ENCODE measurements around the gene RHPN2. TPM values are rescaled to one million over a fixed set of nuclear protein-coding genes. Genes with fewer than 3 reads are reported as not detected.
"Not testable (repeated sequence)": the region's sequence is repeated elsewhere in the genome, so short reads cannot be mapped to it uniquely, and the experiment has no call there.

The RHPN2 gene
- total RNA-seq, 4 donors from 2014 or later: 4.0 to 9.6 (median 6.4) TPM

GRCh38 chr19:32988724-32989123 is 76.0 kb downstream of the RHPN2 start:
- DNase-seq (ENCODE audit: low spot score in 2 of 2): no peak
- Histone ChIP-seq H3K27me3 (no peaks in the 10 kb centered on the region), H3K9me3 (no peaks in the 10 kb centered on the region), H3K4me1 (no peaks in the 10 kb centered on the region), H3K4me3 (no peak overlapping the region), H3K36me3 (peaks cover 0 to 2% (median 0%) of the 10 kb centered on the region in 3 donors), H3K27ac (no peak overlapping the region)
- TF ChIP-seq POLR2A (IDR thresholded peaks at IDR 0.05) (no peak), EP300 (IDR thresholded peaks at IDR 0.05) (no peak), CTCF (IDR thresholded peaks at IDR 0.05) (no peak)
- 71 to 82% methylated on average over 5 of the region's 5 CpGs for WGBS, 2 donors

GRCh38 chr19:32988254-32988653 is 76.4 kb downstream of the RHPN2 start:
- WGBS, 2 donors: 83 to 89% methylated on average over 5 of the region's 5 CpGs
- not testable (repeated sequence) for H3K27ac ChIP-seq, H3K36me3 ChIP-seq

GRCh38 chr19:32982488-32982887 is 82.2 kb downstream of the RHPN2 start:
- H3K36me3 ChIP-seq; DNase-seq (ENCODE audit: low spot score in 2 of 2); H3K27ac ChIP-seq; H3K4me3 ChIP-seq; H3K9me3 ChIP-seq; H3K4me1 ChIP-seq; H3K27me3 ChIP-seq: not testable (repeated sequence)
- WGBS, 2 donors: 91% methylated on average over 6 of the region's 6 CpGs

More at GRCh38 chr19:32988254-32988653, 76.4 kb downstream of the RHPN2 start:
- not testable (repeated sequence) for H3K4me3 ChIP-seq; H3K27me3 ChIP-seq; H3K9me3 ChIP-seq; DNase-seq (ENCODE audit: low spot score in 2 of 2); H3K4me1 ChIP-seq

- not testable (repeated sequence) for H3K4me3 ChIP-seq; DNase-seq (ENCODE audit: low spot score in 2 of 2); H3K9me3 ChIP-seq; H3K36me3 ChIP-seq; H3K27ac ChIP-seq; H3K4me1 ChIP-seq; H3K27me3 ChIP-seq
- 88 to 90% methylated on average over 7 of the region's 7 CpGs for WGBS, 2 donors
Observed at GRCh38 chr19:32979807-32980206, 84.9 kb downstream of the RHPN2 start.

GRCh38 chr19:32977813-32978212 is 86.9 kb downstream of the RHPN2 start:
- not testable (repeated sequence) for H3K36me3 ChIP-seq; H3K4me1 ChIP-seq; H3K4me3 ChIP-seq; H3K9me3 ChIP-seq; H3K27me3 ChIP-seq; DNase-seq (ENCODE audit: low spot score in 2 of 2); H3K27ac ChIP-seq
- WGBS, 2 donors: 91% methylated on average over 4 of the region's 4 CpGs

- no peak for TF ChIP-seq CTCF (IDR thresholded peaks at IDR 0.05)
- TF ChIP-seq POLR2A (IDR thresholded peaks at IDR 0.05): no peak
- Histone ChIP-seq H3K4me3 (no peak overlapping the region), H3K9me3 (no peaks in the 10 kb centered on the region), H3K27me3 (no peaks in the 10 kb centered on the region), H3K4me1 (no peaks in the 10 kb centered on the region), H3K27ac (no peak overlapping the region), H3K36me3 (peaks cover 0 to 10% (median 0%) of the 10 kb centered on the region in 3 donors)
- DNase-seq (ENCODE audit: low spot score in 2 of 2): no peak
- WGBS, 2 donors: 81% methylated on average over 7 of the region's 7 CpGs
Observed at GRCh38 chr19:32977280-32977679, 87.4 kb downstream of the RHPN2 start.

GRCh38 chr19:32976223-32976805 is 88.4 kb downstream of the RHPN2 start:
- Histone ChIP-seq H3K27ac (no peak overlapping the region), H3K4me1 (peaks cover 0 to 1% (median 0%) of the 10 kb centered on the region in 4 donors), H3K4me3 (no peak overlapping the region), H3K9me3 (no peaks in the 10 kb centered on the region), H3K27me3 (no peaks in the 10 kb centered on the region), H3K36me3 (peaks cover 0 to 10% (median 0%) of the 10 kb centered on the region in 3 donors)
- WGBS, 2 donors: 43 to 47% methylated on average over 14 of the region's 14 CpGs
- DNase-seq (ENCODE audit: low spot score in 2 of 2): peak; percentile 65 to 84
- peak; percentile 47 to 83 (median 63) for TF ChIP-seq CTCF (IDR thresholded peaks at IDR 0.05)
- TF ChIP-seq EP300 (IDR thresholded peaks at IDR 0.05): no peak
- TF ChIP-seq POLR2A (IDR thresholded peaks at IDR 0.05): no peak
